ENCODE data around the gene SHTN1.
A peak's percentile ranks its signal among the peaks of the same experiment; 100 is the strongest.

The SHTN1 gene

GRCh38 chr10:116853287-116853686 lies 151.7 kb downstream of the SHTN1 start:
- TF ChIP-seq CTCF (IDR thresholded peaks at IDR 0.05; ENCODE audit: extremely low read depth, insufficient read depth, missing control alignments): no peak
- DNase-seq (ENCODE audit: low spot score): no peak
- in situ Hi-C loops (cut with MboI; ENCODE audit: low pct_unique_long_range_greater_than_20kb, low sequenced_read_pairs, unreplicated experiment): no loop called here

GRCh38 chr10:116852246-116852645 lies 152.7 kb downstream of the SHTN1 start:
- TF ChIP-seq CTCF (IDR thresholded peaks at IDR 0.05; ENCODE audit: extremely low read depth, insufficient read depth, missing control alignments): no peak
- in situ Hi-C loops (cut with MboI; ENCODE audit: low pct_unique_long_range_greater_than_20kb, low sequenced_read_pairs, unreplicated experiment): no loop called here

GRCh38 chr10:116850058-116850611 lies 154.9 kb downstream of the SHTN1 start:
- no peak for TF ChIP-seq CTCF (IDR thresholded peaks at IDR 0.05; ENCODE audit: extremely low read depth, insufficient read depth, missing control alignments)
- in situ Hi-C loops (cut with MboI; ENCODE audit: low pct_unique_long_range_greater_than_20kb, low sequenced_read_pairs, unreplicated experiment): no loop called here
- no peak for DNase-seq (ENCODE audit: low spot score)

More at GRCh38 chr10:116852246-116852645, 152.7 kb downstream of the SHTN1 start:
- no peak for DNase-seq (ENCODE audit: low spot score)

- peak; percentile 76 for DNase-seq (ENCODE audit: low spot score)
- in situ Hi-C loops (cut with MboI; ENCODE audit: low pct_unique_long_range_greater_than_20kb, low sequenced_read_pairs, unreplicated experiment): no loop called here
- TF ChIP-seq CTCF (IDR thresholded peaks at IDR 0.05; ENCODE audit: extremely low read depth, insufficient read depth, missing control alignments): no peak
These were observed 155.5 kb downstream of the SHTN1 start, which contains the start of gene ENO4 for GRCh38 chr10:116849248-116850057. TSS of gene ENO4 (plus strand) at chr10:116849499. CDS start at chr10:116849567, 68 bp downstream.

GRCh38 chr10:116848944-116849247 lies 156.1 kb downstream of the SHTN1 start:
- TF ChIP-seq CTCF (IDR thresholded peaks at IDR 0.05; ENCODE audit: extremely low read depth, insufficient read depth, missing control alignments): no peak
- no peak for DNase-seq (ENCODE audit: low spot score)
- in situ Hi-C loops (cut with MboI; ENCODE audit: low pct_unique_long_range_greater_than_20kb, low sequenced_read_pairs, unreplicated experiment): no loop called here

GRCh38 chr10:116848032-116848943 lies 156.7 kb downstream of the SHTN1 start:
- TF ChIP-seq CTCF (IDR thresholded peaks at IDR 0.05; ENCODE audit: extremely low read depth, insufficient read depth, missing control alignments): no peak
- in situ Hi-C loops (cut with MboI; ENCODE audit: low pct_unique_long_range_greater_than_20kb, low sequenced_read_pairs, unreplicated experiment): no loop called here
- peak; percentile 77 for DNase-seq (ENCODE audit: low spot score)

Data from GM13977 (cell line).